CD4-positive, alpha-beta T cell treated with Interferon gamma for 1 hour (primary cell): ENCODE results near the gene PDX1.

Experiments used
- DNase-seq: peaks from one replicate; pipeline ENCODE4 v3.0.0-alpha.2; 2020

The PDX1 gene

DNA sequence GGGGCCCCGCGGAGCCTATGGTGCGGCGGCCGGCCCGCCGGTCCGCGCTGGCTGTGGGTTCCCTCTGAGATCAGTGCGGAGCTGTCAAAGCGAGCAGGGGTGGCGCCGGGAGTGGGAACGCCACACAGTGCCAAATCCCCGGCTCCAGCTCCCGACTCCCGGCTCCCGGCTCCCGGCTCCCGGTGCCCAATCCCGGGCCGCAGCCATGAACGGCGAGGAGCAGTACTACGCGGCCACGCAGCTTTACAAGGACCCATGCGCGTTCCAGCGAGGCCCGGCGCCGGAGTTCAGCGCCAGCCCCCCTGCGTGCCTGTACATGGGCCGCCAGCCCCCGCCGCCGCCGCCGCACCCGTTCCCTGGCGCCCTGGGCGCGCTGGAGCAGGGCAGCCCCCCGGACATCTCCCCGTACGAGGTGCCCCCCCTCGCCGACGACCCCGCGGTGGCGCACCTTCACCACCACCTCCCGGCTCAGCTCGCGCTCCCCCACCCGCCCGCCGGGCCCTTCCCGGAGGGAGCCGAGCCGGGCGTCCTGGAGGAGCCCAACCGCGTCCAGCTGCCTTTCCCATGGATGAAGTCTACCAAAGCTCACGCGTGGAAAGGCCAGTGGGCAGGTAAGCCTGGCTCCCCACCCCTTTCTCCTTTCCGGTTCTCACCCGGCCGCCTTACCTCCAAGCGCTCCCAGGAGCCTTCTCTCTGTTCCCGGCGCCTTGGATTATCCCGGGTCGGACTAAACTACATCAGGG lies at the start of gene PDX1:
PDX1 (plus strand) TSS at position 67 of the 743 bp plus-strand sequence; CDS start at position 206, 139 bp downstream.
- DNase-seq, result no peak

DNA sequence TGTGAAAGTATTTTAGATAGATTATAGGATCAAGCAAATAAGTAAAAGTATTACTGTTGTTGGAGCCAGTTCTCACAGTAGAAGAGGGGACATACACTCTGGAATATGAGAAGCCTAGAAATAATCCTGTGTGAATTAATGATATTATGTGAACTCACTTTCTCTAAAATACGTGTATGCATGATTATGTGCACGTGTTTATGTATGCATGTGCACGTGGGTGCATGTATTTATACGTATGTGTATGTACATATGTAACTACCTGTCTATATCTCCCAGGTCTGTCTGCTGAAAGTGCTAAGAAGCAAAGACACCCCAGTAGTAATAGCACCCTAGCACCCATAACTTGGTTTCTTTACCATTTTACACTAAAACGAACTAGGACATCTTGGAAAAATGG lies 41.5 kb upstream of the PDX1 start:
- no peak for DNase-seq

DNA sequence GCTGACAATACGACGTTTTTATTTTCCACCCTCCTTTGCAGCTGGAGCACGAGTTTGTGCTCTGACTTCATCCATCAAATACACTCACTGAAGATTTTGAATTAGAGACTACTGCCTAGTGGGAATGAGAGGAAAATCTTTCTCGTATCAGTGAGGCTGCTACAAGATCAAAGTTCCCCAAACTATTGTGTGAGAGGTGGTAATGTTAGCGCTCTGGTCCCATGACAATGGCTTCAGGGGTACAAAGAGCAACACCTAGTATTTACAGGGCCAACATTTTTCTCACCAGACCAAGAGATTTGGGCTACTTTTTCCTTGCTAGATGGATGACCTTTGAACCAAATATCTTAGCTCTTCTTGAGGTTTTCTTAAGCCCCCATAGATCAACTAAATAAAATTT lies 30.3 kb upstream of the PDX1 start:
- no peak for DNase-seq

DNA sequence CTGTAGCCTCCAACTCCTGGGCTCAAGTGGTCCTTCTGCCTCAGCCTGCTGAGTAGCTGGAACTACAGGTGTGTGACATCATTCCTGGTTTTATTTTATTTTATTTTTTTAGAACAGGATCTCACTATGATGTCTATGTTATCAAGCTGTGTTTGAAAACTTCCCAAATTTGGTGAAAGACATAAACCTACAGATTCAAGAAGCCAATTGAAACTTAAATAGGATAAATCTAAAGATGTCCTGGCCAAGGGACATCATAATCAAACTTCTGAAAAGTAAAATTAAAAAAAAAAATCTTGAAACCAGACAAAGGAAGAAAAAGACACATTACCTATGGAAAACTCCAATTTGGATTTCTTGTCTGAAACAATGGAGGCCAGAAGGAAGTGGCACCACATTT lies 23.1 kb upstream of the PDX1 start:
- no peak for DNase-seq

DNA sequence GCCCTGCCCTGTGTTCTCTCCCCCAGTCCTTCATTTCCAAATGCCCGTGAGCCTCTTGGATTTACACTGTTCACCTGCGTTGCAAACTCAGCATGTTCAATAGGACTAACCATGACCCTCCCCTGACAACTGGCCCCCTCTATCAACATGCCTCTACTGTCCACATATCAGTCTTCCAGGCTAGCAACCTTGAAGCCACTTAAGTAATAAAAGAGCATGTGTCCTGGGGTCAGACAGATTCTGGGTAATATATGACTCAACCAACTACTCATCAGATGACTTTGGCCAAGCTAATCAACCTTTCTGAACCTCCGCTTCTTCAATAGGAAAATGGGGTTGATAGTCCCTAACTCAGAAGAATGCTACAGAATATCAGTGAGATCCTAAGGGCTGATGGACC lies 15.1 kb upstream of the PDX1 start:
- DNase-seq, result no peak

DNA sequence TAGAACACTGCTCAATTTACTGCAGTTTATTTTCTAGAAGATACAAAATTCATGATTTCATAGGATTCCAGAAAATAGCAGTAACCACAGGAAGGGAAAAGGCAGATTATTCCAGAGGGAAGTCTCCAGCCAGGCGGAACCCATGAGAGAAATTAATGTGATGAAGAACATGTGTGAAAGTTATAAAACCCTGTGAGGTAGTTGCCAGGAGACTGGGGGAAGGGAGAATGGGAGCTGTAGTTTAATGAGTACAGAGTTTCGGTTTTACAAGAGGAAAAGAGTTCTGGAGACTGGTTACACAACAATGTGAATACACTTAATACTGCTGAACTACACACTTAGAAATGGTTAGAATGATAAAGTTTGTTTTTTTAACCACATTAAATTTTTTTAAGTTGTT lies 14.2 kb upstream of the PDX1 start:
- DNase-seq, result no peak

DNA sequence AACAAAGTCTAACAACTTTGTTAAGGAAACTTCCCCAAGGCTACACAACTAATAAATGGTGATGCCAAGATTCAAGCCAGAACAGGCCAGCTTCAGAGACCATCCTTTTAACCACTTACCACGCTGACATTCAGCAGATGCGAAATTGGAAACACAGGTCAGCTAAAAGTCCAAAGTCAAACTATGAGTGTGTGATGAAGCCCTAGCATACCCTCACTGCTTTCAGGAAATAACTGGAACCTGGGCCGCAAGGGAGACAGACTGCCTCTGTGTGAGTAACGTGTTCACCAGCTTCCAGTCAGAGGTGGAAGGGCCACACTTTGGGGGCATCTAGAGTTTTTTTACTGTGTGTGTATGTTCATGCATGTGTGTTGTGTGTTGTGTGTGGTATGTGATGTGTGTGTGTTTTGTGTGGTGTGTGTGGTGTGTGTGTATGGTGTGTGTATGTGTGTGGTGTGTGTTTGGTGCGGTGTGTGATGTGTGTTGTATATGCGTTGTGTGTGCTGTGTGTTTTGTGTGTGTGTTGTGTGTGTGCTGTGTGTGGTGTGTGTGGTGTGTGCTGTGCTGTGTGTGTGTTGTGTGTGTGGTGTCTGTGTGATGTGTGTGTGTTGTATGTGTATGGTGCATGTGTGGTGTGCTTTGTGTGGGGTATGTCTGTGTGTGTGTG lies 12.5 kb upstream of the PDX1 start:
- DNase-seq, result no peak

DNA sequence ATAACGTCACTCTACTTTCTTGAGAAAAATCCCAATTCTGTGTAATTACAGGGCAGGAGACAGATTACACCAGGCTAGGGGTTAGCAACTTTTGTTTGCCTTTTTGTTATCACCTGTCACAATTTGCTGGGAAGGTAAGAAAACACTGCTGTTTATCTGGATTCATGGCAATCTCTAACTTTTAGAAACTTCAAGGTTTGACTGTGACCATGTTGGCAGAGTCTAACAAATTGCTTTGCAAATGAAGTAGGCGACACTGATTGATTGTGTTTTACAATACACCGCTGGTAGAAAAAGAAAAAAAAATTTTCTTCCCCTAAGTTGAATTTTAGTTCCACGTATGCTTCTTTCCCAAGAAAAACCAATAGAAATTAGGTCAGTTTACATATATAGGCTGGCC lies 10.4 kb upstream of the PDX1 start:
- no peak for DNase-seq

DNA sequence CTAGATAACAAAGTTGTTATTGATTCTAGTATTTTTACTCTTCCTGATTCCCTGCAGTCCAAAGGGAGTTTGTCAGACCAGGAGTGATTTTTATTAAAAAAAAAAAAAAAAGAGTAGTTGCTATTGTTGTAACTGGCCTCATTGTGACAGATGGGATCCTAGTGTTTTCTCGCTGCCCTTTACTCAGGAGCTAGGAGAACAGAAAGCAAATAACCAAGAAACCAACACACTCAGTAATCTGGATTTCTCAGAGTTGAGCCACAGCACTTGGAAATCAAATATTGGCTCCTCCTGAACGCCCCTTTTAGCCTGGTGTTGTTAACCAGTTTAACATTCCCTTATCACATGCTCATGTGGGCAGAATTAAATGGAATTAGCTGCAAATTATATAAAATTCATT lies 8.3 kb upstream of the PDX1 start:
- DNase-seq, result no peak

DNA sequence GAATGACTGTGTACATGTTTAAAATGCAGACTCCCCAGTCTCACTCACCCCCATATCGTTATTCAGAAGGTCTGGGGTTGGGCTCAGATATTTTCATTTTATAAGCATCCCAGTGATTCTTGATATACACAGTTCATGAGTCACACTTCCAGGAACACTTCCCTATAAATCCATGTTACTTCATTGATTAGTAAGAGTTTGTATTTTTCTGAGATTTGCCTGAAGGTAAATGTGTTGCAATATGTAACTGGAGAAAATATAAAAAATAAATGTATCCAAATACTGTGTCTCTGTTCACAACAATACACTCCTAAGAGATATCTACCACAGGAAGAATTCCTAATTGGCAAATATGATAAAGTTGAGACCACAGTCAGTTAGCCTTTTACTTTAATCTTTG lies 6.6 kb upstream of the PDX1 start:
- no peak for DNase-seq

DNA sequence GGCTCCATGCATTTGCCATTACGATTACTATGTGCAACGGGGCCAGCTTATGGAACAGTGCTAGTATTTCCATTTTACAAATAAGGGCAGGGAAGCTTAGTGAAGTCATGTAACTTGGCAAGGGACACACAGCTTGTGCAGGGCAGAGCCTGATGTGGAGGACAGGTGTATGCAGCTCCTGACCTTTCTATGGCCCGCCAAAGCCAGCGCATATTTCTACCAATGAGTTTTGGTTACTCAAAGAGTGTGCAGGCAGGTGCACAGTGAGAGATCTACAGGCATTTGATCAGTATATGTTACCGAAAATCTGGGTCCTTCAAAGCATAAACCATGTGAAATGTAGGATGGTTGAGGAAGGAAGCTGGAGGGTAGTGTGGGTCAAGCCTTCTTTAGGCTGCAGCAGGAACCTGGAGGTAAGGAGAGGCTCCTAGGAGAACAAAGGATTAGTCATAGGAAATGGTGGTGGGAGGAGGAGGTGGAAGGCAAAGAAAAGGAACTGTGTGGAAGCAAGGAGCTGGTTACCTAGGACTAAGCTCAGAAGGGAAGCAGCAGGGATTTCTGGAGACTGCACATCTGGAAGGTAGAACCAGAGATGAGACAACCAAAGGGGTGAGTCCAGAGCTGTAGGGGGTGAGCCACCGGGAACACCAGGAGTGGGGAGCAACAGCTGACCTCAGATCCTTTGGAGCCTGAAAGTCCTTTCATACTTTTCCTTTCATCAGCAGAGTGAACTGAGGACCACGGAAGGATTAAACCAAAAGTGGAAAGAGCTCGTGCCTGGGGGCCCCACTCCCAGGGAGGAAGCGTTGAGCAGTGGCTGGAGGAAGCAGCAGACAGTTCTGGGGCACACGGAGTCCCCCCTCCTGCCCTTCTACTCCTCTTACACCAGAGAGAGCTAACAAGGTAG lies 4.2 kb upstream of the PDX1 start:
- DNase-seq, result no peak

DNA sequence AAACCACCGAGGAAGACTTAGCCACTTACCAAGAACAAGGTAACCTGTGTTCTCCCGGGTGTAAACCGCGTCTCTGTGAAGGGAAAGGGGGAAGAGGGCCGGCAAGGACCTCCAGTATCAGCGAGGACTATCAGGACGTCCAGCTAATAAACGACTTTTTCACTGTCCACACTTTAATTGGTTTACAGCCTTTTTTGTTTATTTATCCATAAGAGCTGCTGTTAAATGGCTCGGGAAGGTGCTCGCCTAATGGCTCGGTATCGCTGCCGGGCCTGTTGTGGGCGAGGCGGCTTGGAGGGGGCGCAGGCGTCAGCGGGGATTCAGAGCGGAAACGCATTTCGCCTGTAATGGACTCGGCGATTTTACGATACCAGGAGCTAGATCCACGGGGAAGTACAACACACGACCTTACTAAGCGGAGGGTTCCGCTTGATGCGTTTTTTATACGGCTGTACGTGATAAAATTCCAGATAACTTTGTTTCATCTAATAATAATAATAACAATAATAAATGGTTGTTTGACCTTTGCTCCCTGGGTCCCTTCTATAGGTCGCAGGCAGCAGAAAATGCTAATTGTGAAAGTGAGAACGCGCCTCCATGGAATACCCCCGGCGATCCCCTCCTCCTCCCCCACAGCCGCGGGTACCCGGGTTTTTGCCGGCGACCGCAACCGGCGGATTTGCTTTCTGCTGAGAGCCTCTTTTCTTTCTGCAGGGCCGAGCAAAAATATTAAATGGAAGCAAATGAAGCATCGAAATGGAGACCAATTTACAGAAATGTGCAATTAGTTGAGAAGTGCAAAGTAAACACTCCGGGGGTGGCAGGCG lies 2.5 kb upstream of the PDX1 start:
- DNase-seq, result no peak

DNA sequence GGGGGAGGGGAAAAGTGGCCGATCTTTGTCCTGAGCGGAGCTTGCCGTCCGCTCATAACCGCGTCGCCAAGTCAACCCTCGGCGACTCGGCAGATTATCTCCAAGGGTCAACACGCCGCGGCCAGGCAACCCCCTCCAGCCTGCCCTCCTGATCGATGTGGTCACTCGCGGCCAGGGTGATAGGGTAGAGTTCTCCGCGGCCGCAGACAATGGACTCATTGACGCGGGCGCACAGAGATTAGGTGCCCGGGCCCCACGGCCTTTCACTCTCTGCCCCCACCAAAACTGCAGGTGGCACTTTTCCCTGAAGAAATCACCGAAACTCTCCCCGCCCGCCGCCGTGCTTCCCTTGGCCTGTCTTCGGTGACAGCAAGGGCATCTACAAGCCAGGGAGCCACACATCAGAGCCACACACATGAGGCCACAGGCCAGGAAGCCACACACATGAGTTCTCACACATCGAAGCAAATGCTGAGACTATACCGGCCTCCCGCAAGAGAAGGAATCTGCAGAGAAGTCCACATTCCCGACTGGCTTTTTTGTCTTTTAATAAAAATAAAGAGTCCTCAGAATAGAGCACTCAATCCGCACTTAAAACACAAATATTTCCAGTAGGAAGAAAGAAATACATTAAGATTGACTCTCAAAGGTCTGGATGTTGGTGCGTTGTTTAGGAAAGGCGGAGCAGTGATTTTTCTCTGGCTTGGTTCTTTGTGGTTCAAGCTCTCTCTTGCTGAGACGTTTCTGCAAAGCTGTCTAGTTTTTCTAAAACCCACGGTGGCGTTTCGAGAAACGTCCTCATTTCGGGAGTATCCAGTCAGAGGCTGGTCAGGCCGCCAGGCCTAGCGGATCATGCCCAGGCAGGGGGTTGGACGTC lies 1.5 kb upstream of the PDX1 start:
- DNase-seq, result no peak

DNA sequence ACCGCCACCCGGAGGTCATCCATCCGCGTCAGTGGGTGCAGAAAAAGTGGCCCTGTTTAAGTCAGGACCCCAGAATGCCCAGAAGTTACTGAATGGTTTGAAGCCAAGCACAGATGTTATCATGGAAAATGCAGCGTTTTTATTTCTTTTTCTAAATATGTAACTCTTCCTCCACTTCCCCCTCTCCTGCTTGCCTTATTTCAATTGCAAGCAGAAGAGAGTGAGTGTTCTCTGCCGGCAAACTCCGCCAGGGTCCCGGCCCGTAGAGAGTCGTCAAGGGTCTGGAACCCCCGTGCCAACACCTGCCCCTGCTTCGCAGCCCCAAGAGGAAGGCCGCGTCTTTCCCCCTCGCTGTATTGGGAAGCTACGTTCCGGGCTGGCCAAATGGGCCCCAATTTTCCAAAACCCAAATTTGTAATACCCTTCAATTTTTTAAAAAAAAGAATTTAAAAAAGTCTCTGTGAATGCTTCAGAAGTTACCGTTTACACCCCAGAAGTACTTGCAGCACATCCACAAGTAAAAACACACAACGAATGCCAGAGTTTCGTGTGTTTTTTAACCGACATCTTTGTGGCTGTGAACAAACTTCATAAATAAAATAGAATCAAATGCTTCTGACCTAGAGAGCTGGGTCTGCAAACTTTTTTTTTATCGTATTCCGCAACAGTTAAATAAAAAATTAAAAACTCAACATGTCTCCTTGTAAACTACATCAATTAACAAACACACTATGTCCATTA lies 712 bp upstream of the PDX1 start:
- DNase-seq, result no peak

DNA sequence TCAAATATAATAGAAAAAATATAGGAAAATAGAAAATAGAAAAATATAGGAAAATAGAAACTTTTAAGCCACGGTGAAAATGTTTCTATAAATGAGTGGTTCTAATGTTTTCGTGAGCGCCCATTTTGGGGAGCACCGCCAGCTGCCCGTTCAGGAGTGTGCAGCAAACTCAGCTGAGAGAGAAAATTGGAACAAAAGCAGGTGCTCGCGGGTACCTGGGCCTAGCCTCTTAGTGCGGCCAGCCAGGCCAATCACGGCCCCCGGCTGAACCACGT lies 204 bp upstream of the PDX1 start:
- DNase-seq, result no peak

DNA sequence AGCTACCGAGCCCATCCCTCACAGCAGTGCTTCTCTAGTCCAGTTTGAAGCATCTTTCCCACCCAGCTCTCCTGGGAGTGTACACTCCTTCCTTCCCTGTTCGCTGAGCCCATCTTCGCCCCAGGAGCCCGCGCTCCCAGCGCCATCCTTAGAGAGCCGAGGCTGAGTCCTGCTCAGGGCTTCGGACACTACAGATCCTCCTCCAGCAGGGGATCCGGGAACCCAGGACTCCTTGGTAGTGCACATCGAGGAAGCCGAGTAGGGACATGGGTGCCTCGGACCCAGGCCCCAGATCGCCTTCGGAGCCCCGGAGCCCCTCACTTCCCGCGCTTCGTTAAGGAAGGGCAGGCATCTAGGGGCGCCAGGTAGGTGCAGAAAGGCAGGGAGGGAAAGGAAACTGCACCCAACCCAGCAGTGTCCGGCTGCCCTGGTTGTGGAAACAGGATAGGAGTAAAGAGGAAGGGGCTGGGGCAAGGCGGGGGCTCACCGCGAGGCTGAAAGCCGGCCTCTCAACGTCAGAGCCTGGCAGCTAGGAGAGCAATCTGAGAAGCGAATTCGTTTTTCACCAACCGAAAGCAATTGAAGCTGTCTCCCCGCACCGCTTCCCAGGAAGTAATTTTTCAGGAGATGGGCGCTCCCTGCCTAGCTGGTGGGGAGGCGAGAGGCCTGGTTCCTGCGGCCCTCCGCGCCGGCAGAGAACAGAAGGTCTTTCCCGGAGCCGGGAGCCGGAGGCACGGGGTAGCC lies 1.0 kb downstream of the PDX1 start:
- DNase-seq, result no peak

DNA sequence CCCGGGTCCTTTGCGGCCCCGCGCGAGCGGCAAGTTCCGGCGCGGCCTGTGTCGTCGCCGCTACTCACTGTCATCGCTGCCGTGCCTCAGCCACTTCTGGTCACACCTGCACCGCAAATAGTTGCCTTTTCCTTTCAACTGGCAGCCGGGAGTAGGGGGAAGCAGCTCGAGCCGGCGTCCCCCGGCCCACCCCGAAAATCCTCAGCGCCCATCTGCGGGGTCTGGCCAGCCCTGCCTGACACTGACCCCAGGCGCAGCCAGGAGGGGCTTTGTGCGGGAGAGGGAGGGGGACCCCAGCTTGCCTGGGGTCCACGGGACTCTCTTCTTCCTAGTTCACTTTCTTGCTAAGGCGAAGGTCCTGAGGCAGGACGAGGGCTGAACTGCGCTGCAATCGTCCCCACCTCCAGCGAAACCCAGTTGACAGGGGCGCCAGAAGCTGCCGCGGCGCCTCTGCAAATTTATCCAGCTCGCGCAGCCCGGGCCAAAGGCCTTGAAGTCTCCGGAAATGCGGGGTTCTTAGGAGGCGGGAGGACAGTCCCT lies 1.7 kb downstream of the PDX1 start:
- DNase-seq, result no peak

DNA sequence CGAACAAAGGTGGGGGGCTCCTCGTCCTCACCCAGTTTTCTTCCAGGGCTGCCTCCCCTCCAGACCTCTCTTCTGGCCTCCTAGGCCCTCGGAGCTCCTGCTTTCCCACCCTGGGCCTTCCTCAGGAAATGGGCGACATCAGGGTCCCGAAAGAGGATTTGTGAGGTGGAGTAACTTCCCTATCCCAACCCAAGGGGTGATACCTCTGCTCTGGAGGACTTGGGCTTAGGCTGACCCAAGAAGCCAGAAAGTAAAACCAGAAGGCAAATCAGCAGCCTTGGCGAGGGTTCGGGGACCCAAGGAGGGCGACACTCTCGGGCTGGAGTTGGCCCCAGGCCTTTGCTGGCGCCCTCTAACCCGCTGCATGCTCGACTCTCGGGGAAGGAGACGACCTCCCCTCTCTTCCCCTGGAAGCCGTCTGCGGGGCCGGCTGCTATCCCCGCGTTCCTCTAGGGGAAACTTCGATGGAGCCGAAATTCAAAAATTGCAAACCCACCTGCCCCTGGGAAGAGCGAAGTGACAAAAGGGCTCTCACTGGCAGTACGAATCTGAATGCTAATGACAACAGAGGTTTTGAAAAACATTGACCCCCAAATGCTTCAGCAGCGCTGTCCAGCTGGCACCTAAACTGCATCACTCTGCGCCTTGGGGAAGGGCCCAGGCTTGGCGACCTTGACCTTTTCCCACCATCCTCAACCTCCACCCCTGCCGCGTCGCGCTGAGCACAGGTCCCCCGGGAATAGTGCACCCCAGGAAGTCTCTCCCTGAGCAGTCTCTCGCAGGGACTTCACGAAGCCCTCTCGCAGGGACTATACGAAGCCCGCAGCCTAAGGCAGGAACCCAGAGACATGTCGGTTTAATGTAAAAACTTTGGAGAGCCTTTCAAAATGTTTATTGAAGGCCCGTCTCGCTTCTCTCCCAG lies 2.4 kb downstream of the PDX1 start:
- no peak for DNase-seq
